B cell (primary cell): ENCODE measurements around the gene L3MBTL4. TPM values are rescaled to one million over a fixed set of nuclear protein-coding genes. Genes with fewer than 3 reads are reported as not detected.

Source experiments
- ATAC-seq: fragments of 200-7000 bp; cut with Tn5 transposase; one replicate; pipeline ENCODE4 v1.10.0; 2021; ENCODE audit warnings: low read depth, mild to moderate bottlenecking, moderate number of reproducible peaks, moderate library complexity
- CTCF ChIA-PET: fragments of 350-600 bp; sonication (Branson Sonifier 250); formaldehyde crosslinking; loops from one replicate; lab custom pipeline; 2021; ENCODE audit warnings: antibody characterized with exemption, inconsistent platforms; lab: Charles Lee
- POLR2A ChIA-PET: fragments of 350-600 bp; sonication (Branson Sonifier 250); formaldehyde crosslinking; loops from one replicate; lab custom pipeline; 2021; ENCODE audit warnings: antibody characterized with exemption; lab: Charles Lee
- DNase-seq: peaks from one replicate; pipeline ENCODE4 v3.0.0; 2013
- H2AFZ ChIP-seq: 2 replicates; pipeline ENCODE4 v1.6.1; 2012; ENCODE audit warnings: mild to moderate bottlenecking, low read depth, low read length; ENCODE audit not compliant: insufficient read depth, poor library complexity, severe bottlenecking
- H3K27ac ChIP-seq, 2 donors: 1 replicate in 1 of 2; 2 replicates in 1 of 2; pipeline ENCODE4 v1.5.1; 2012 to 2013; ENCODE audit warnings: low read length in 2 of 2, mild to moderate bottlenecking in 2 of 2, moderate library complexity in 1 of 2
- H3K27me3 ChIP-seq, 4 experiments: fragments of 200-600 bp in 1 of 4; sonication (generic) in 1 of 4; replicated peaks in 1 of 4; 1 replicate in 2 of 4; 2 replicates in 2 of 4; pipeline versions ENCODE4 v1.6.1 to v1.7.0; 2013 to 2016; ENCODE audit warnings: low read length in 3 of 4, mild to moderate bottlenecking in 2 of 4, mixed read lengths in 1 of 4, moderate library complexity in 1 of 4; ENCODE audit not compliant: insufficient read depth in 4 of 4, control insufficient read depth in 3 of 4; ENCODE audit errors: control extremely low read depth in 1 of 4
- H3K36me3 ChIP-seq, 2 experiments: replicated peaks in 1 of 2; 1 replicate in 1 of 2; 2 replicates in 1 of 2; pipeline versions ENCODE4 v1.6.1 to v1.7.1; 2013; ENCODE audit warnings: low read length in 1 of 2; ENCODE audit not compliant: insufficient read depth in 2 of 2, control insufficient read depth in 1 of 2; ENCODE audit errors: control extremely low read depth in 1 of 2, extremely low read depth in 1 of 2
- H3K4me1 ChIP-seq, 2 donors: fragments of 200-600 bp in 1 of 2; sonication (generic) in 1 of 2; 1 replicate in 1 of 2; 2 replicates in 1 of 2; pipeline versions ENCODE4 v1.5.1 to v1.6.1; 2013 to 2017; ENCODE audit warnings: low read length in 2 of 2; ENCODE audit not compliant: control insufficient read depth in 2 of 2, insufficient read depth in 2 of 2
- H3K4me2 ChIP-seq: replicated peaks from 2 replicates; pipeline ENCODE3; 2012; ENCODE audit warnings: mild to moderate bottlenecking, low read depth, low read length; ENCODE audit not compliant: poor library complexity, severe bottlenecking
- H3K4me3 ChIP-seq, 5 experiments: fragments of 200-600 bp in 1 of 5; sonication (generic) in 1 of 5; 1 replicate in 3 of 5; 2 replicates in 2 of 5; pipeline versions ENCODE4 v1.5.1 to v1.7.0; 2011 to 2016; ENCODE audit warnings: low read length in 4 of 5, mild to moderate bottlenecking in 4 of 5, low read depth in 2 of 5, control low read depth in 1 of 5, moderate library complexity in 1 of 5; ENCODE audit not compliant: insufficient read depth in 1 of 5; ENCODE audit errors: control extremely low read depth in 1 of 5, extremely low read depth in 1 of 5
- H3K79me2 ChIP-seq: fragments of 200-600 bp; sonication (generic); one replicate; pipeline ENCODE4 v1.6.0; 2016; ENCODE audit warnings: low read length; ENCODE audit not compliant: control insufficient read depth, insufficient read depth
- H3K9ac ChIP-seq: fragments of 200-600 bp; sonication (generic); 2 replicates; pipeline ENCODE4 v1.6.1; 2017; ENCODE audit warnings: mild to moderate bottlenecking, low read length, moderate library complexity
- H3K9me3 ChIP-seq, 3 donors: one replicate each; pipeline versions ENCODE4 v1.6.1 to v1.7.1; 2013; ENCODE audit warnings: low read length in 2 of 3; ENCODE audit not compliant: control insufficient read depth in 2 of 3, insufficient read depth in 1 of 3; ENCODE audit errors: control extremely low read depth in 1 of 3
- H4K20me1 ChIP-seq: 2 replicates; pipeline ENCODE4 v1.6.0; 2012; ENCODE audit warnings: mild to moderate bottlenecking, low read length; ENCODE audit not compliant: insufficient read depth, control insufficient read depth, poor library complexity, severe bottlenecking
- H3K27ac Mint-ChIP-seq: one replicate; pipeline ENCODE4 v1.8.0; 2021; ENCODE audit warnings: mixed read lengths
- H3K27me3 Mint-ChIP-seq: one replicate; pipeline ENCODE4 v1.8.0; 2021; ENCODE audit warnings: mixed read lengths
- H3K4me1 Mint-ChIP-seq: one replicate; pipeline ENCODE4 v1.8.0; 2021; ENCODE audit warnings: mixed read lengths
- H3K4me3 Mint-ChIP-seq: one replicate; pipeline ENCODE4 v1.8.0; 2021; ENCODE audit warnings: mixed read lengths
- H3K9me3 Mint-ChIP-seq: one replicate; pipeline ENCODE4 v1.8.0; 2022; ENCODE audit warnings: mixed read lengths; ENCODE audit not compliant: insufficient read depth
- EZH2 ChIP-seq: IDR thresholded peaks from 2 replicates; pipeline ENCODE4 v1.6.1; 2012; ENCODE audit warnings: borderline replicate concordance, low read depth, mild to moderate bottlenecking, moderate library complexity, low read length; ENCODE audit not compliant: insufficient read depth, poor library complexity, severe bottlenecking
- WGBS: methylation state at CpG from one replicate; pipeline ENCODE4 v1.1.5; 2013; ENCODE audit warnings: missing lambda C conversion rate; ENCODE audit not compliant: insufficient coverage; 5-methylcytosine and 5-hydroxymethylcytosine counted together
- intact Hi-C: fragments of 100-400 bp; cut with micrococcal nuclease; formaldehyde crosslinking; loops from one replicate; pipeline ENCODE4 v1.10.0; 2022
- polyA plus RNA-seq: library from polyadenylated mRNA; depleted of rRNA; stranded (reverse); fragments of >200 nt; gene quantifications from 2 replicates; pipeline ENCODE4 v1.2.3, GENCODE V29; 2012
- total RNA-seq, 2 donors: library from RNA; stranded (reverse); fragments of 120-200 nt in 1 of 2; gene quantifications; 1 replicate in 1 of 2; 2 replicates in 1 of 2; pipeline versions ENCODE4 v1.2.3 to v1.2.4, GENCODE V29; 2013 to 2022
- TF ChIP-seq, protein P1 (sequence below): fragments of 200-600 bp; IDR thresholded peaks from one replicate; pipeline ENCODE4 v1.8.0; 2022; ENCODE audit warnings: antibody characterized with exemption, mild to moderate bottlenecking

The L3MBTL4 gene
- total and polyA plus RNA-seq, 2 donors (not counting 1 experiment from before 2014, with no cell fraction given), result 3.0 to 11.9 TPM

DNA sequence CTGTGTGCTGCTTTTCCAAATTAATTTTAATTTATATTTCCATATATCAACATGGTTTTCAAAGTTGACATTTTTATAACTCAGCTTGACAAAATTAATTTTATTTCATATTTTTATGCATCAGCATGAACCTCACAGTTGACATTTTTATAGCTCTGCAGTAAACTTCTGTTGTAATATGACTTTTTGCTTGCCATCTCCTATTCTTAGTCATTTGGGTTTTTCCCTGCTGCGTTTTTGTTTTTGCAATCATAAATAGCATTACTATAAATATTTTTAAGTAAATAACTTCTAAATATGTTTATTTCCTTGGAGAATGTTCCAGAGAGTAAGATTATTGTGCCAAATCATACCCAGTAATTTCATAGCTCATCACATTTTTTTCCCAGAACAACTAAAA is 21.0 kb upstream of the L3MBTL4 start:
- no peaks in the 10 kb centered on the region for H3K27me3 Mint-ChIP-seq
- no peak for ATAC-seq

DNA sequence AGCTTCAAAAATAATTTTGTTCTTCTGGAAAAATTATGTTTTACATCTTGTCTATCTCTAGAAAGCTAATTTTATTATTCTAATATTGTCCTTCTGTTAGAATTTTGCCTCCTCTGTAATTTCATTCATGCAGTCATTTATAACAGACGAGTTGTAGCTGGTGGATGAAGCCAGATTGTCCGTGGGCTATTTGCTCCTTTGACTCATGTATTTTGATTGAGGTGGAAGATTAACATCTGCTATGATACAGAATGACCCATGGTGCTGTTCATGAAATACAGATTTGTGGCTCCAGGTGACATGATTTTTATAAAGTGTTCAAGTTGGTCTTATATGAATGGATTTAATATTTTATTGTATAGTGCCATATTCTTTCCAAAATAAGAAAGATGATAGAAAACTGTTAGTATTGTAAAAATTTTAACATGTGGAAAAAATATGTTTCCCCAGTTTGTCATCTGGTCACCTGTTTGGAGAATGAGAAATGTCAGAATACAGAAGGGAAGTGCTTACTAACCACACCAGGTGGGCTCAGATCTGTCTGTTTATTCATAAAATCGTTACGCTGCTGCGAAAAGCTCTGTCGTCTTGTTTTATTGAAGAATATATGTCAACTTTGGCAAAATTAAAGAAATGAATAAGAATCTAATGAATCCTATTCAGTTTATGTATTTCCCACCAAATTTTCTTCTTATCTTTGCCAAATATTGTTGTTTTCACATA is 20.4 kb upstream of the L3MBTL4 start:
- Mint-ChIP-seq H3K9me3 (no peaks in the 10 kb centered on the region), H3K4me3 (no peak overlapping the region), H3K27me3 (no peaks in the 10 kb centered on the region), H3K27ac (no peak overlapping the region), H3K4me1 (no peaks in the 10 kb centered on the region)
- no CpG with 5 or more reads among the region's 6 CpGs for WGBS
- Histone ChIP-seq H3K4me3 (no peak overlapping the region), H3K79me2 (no peaks in the 10 kb centered on the region), H3K36me3 (no peaks in the 10 kb centered on the region), H3K9ac (no peak overlapping the region), H3K27me3 (peaks cover 0 to 4% (median 0%) of the 10 kb centered on the region in 4 experiments), H4K20me1 (no peaks in the 10 kb centered on the region), H2AFZ (no peak overlapping the region), H3K9me3 (no peaks in the 10 kb centered on the region), H3K4me2 (no peak overlapping the region), H3K27ac (no peak overlapping the region), H3K4me1 (no peaks in the 10 kb centered on the region)
- ATAC-seq (no peak), DNase-seq (no peak)
- ChIA-PET CTCF (no interaction called here), POLR2A (no interaction called here)
- intact Hi-C loops, result no loop called here
- no peak for TF ChIP-seq EZH2
- TF ChIP-seq, protein P1, sequence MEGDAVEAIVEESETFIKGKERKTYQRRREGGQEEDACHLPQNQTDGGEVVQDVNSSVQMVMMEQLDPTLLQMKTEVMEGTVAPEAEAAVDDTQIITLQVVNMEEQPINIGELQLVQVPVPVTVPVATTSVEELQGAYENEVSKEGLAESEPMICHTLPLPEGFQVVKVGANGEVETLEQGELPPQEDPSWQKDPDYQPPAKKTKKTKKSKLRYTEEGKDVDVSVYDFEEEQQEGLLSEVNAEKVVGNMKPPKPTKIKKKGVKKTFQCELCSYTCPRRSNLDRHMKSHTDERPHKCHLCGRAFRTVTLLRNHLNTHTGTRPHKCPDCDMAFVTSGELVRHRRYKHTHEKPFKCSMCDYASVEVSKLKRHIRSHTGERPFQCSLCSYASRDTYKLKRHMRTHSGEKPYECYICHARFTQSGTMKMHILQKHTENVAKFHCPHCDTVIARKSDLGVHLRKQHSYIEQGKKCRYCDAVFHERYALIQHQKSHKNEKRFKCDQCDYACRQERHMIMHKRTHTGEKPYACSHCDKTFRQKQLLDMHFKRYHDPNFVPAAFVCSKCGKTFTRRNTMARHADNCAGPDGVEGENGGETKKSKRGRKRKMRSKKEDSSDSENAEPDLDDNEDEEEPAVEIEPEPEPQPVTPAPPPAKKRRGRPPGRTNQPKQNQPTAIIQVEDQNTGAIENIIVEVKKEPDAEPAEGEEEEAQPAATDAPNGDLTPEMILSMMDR, result no peak

More for the DNA sequence above, 21.0 kb upstream of the L3MBTL4 start:
- H3K79me2 ChIP-seq, result no peaks in the 10 kb centered on the region
- POLR2A ChIA-PET, result no interaction called here
- DNase-seq, result no peak
- Mint-ChIP-seq H3K27ac (no peak overlapping the region), H3K9me3 (no peaks in the 10 kb centered on the region), H3K4me1 (no peaks in the 10 kb centered on the region), H3K4me3 (no peak overlapping the region)
- H3K4me3 ChIP-seq, result no peak overlapping the region
- no peak overlapping the region for H3K9ac ChIP-seq
- CTCF ChIA-PET, result no interaction called here
- H2AFZ ChIP-seq, result no peak overlapping the region
- H4K20me1 ChIP-seq, result no peaks in the 10 kb centered on the region
- TF ChIP-seq EZH2, result no peak
- TF ChIP-seq, protein P1, result no peak
- intact Hi-C loops, result no loop called here
- WGBS, result no CpG with 5 or more reads among the region's 1 CpG
- no peaks in the 10 kb centered on the region for H3K36me3 ChIP-seq
- no peak overlapping the region for H3K4me2 ChIP-seq
- no peaks in the 10 kb centered on the region for H3K9me3 ChIP-seq
- H3K4me1 ChIP-seq, result no peaks in the 10 kb centered on the region
- peaks cover 0 to 4% (median 0%) of the 10 kb centered on the region in 4 experiments for H3K27me3 ChIP-seq
- H3K27ac ChIP-seq, result no peak overlapping the region
